ENCODE results near the gene SNAI3. TPM values are rescaled to one million over a fixed set of nuclear protein-coding genes. Genes with fewer than 3 reads are reported as not detected.

SNAI3 gene
- total RNA-seq, 1 experiment from 2014 or later, result 2.2 TPM

- Histone ChIP-seq H3K9me3 (ENCODE audit: control insufficient read depth in 1 of 2, insufficient read depth in 1 of 2, low read depth in 1 of 2, low read length in 2 of 2) (no peaks in the 10 kb centered on the region), H3K4me3 (replicated peaks in 1 of 2; ENCODE audit: low read depth in 1 of 2, low read length in 2 of 2) (no peak overlapping the region), H3K9ac (ENCODE audit: low read length) (no peak overlapping the region), H3K4me2 (ENCODE audit: low read length) (no peak overlapping the region), H3K4me1 (ENCODE audit: control insufficient read depth in 1 of 2, insufficient read depth in 2 of 2, low read length in 2 of 2) (no peaks in the 10 kb centered on the region), H3K79me2 (ENCODE audit: insufficient read depth, low read length) (no peaks in the 10 kb centered on the region), H2AFZ (ENCODE audit: low read depth, low read length, poor library complexity, severe bottlenecking) (no peak overlapping the region), H3K27ac (ENCODE audit: low read depth, low read length) (no peak overlapping the region), H3K36me3 (ENCODE audit: control insufficient read depth in 1 of 2, insufficient read depth in 2 of 2, low read length in 2 of 2) (peaks cover 2 to 3% of the 10 kb centered on the region in 2 experiments; a peak in 1 of 4 replicates), H4K20me1 (ENCODE audit: insufficient read depth) (no peaks in the 10 kb centered on the region), H3K27me3 (ENCODE audit: insufficient read depth, low read length) (no peaks in the 10 kb centered on the region), H3K9me2 (ENCODE audit: insufficient read depth) (no peaks in the 10 kb centered on the region)
- ATAC-seq (no peak), DNase-seq (ENCODE audit: low read depth, low spot score) (no peak)
- RAD21 ChIA-PET (ENCODE audit: low non-redundant PET in 1 of 2, low total read pairs in 2 of 2, uncharacterized antibody in 2 of 2, unreplicated experiment in 2 of 2), result no interaction called here
- CTCF ChIA-PET, result no interaction called here
- POLR2A ChIA-PET, result no interaction called here
- intact Hi-C loops (cut with micrococcal nuclease), result no loop called here
- TF ChIP-seq MAX (IDR thresholded peaks at IDR 0.05), result no peak
- no peak for TF ChIP-seq EZH2 (IDR thresholded peaks at IDR 0.05)
- TF ChIP-seq, protein P1, sequence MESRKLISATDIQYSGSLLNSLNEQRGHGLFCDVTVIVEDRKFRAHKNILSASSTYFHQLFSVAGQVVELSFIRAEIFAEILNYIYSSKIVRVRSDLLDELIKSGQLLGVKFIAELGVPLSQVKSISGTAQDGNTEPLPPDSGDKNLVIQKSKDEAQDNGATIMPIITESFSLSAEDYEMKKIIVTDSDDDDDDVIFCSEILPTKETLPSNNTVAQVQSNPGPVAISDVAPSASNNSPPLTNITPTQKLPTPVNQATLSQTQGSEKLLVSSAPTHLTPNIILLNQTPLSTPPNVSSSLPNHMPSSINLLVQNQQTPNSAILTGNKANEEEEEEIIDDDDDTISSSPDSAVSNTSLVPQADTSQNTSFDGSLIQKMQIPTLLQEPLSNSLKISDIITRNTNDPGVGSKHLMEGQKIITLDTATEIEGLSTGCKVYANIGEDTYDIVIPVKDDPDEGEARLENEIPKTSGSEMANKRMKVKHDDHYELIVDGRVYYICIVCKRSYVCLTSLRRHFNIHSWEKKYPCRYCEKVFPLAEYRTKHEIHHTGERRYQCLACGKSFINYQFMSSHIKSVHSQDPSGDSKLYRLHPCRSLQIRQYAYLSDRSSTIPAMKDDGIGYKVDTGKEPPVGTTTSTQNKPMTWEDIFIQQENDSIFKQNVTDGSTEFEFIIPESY (IDR thresholded peaks at IDR 0.05; ENCODE audit: extremely low read depth, insufficient replicate concordance, low read length), result no peak
- TF ChIP-seq, protein P2, sequence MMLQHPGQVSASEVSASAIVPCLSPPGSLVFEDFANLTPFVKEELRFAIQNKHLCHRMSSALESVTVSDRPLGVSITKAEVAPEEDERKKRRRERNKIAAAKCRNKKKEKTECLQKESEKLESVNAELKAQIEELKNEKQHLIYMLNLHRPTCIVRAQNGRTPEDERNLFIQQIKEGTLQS (IDR thresholded peaks at IDR 0.05), result no peak
- TF ChIP-seq FOSL1 (IDR thresholded peaks at IDR 0.05; ENCODE audit: low read depth), result no peak
- TF ChIP-seq CEBPB (IDR thresholded peaks at IDR 0.05; ENCODE audit: low read depth), result no peak
- TF ChIP-seq JUND (IDR thresholded peaks at IDR 0.05), result no peak
- no peak for TF ChIP-seq CBX3 (IDR thresholded peaks at IDR 0.05; ENCODE audit: low read depth)
- TF ChIP-seq POLR2AphosphoS5 (IDR thresholded peaks at IDR 0.05; ENCODE audit: low read depth, low read length), result no peak
- TF ChIP-seq YY1 (IDR thresholded peaks at IDR 0.05; ENCODE audit: extremely low read depth, insufficient replicate concordance, low read depth, low read length), result no peak
- BruUV-seq (replicated peaks), result no TSS peak
Measured at GRCh38 chr16:88697116-88697830, 11.0 kb upstream of the SNAI3 start.
